NB4 (cell line): ENCODE data around the gene RFC3.

Experiments
- DNase-seq: peaks from one replicate; pipeline ENCODE4 v3.0.0; 2010; ENCODE audit warnings: low read depth
- H3K4me3 ChIP-seq: one replicate; pipeline ENCODE4 v1.5.1; 2011; ENCODE audit warnings: mild to moderate bottlenecking, low read depth, low read length, moderate library complexity
- CTCF ChIP-seq: IDR thresholded peaks from one replicate; pipeline ENCODE4 v1.5.1; 2012; ENCODE audit warnings: low read depth, low read length
- MYC ChIP-seq: IDR thresholded peaks from 2 replicates; pipeline ENCODE4 v1.6.1; 2011; ENCODE audit warnings: low read depth, low read length
- POLR2A ChIP-seq: IDR thresholded peaks from 2 replicates; pipeline ENCODE4 v1.6.1; 2011; ENCODE audit warnings: mild to moderate bottlenecking; ENCODE audit not compliant: insufficient read length; ENCODE audit errors: extremely low read depth
- TF ChIP-seq, protein P1 (sequence below): IDR thresholded peaks from 2 replicates; pipeline ENCODE4 v1.6.1; 2011; ENCODE audit warnings: low read depth, low read length

RFC3 gene

DNA sequence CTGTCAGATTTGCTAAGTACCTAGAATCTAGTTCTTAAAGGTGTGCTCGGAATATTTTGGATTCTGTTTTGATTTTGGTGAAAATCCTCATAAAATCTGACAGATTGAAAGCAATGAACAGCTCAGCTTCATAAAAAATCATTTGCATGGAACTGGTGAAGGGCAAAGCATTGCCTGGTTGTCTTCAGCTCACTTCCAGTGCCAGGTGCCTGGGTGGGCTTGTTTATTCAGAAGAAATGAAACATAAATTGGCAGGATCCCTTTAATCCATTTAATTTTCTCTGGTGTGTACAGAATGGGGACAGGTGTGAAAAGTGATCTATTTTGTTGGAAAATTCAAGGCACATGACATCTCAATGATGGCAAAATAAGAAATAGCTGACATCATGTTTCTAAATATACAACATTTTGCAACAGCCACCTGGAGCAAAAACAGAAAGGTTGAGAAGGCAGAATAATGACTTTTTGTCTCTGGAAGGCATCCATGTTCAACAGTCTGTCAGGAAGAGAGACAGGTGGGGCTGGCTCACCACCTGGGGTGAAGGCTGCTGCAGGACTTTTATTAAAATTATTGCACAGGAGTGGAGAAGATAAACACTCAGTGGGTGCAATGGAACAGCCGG lies 52.2 kb downstream of the RFC3 start:
- no peak overlapping the region for H3K4me3 ChIP-seq
- TF ChIP-seq POLR2A: no peak
- TF ChIP-seq, protein P1, sequence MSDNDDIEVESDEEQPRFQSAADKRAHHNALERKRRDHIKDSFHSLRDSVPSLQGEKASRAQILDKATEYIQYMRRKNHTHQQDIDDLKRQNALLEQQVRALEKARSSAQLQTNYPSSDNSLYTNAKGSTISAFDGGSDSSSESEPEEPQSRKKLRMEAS: no peak
- TF ChIP-seq MYC: no peak
- no peak for TF ChIP-seq CTCF
- DNase-seq: no peak

DNA sequence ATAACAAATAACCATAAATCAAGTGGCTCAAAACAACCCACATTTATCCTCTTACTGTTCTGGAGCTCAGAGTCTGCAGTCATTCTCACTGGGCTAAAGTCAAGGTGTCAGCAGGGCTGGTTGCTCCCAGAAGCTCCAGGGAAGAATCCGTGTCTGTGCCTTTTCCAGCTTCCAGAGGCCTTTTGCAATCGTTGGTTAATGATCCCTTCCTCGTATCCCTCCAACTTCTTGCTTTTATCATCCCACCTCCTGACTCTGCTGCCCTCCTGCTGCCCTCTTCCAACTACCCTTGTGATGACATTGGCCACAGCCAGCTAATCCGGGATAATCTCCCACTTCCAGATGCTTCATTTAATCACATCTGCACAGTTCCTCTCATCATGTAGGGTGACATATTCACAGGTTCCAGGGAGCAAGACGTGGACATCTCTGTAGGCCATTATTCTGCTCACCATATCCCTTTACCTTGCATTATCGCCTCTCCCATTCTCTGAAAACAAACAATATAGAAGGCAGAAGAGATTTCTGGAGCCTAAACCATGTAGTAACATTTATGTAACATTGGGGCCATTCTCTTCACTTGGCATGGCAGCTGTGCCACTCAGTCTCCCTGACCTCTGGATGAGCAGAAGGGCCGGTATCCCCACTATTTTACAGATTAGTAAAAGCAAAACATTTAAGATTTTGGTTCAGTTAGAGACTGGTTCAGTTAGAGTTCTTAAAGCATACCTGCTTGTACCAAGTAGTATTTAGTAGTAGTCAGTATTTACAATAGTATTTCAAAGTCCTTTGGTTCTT lies 53.5 kb downstream of the RFC3 start:
- H3K4me3 ChIP-seq: no peak overlapping the region

DNA sequence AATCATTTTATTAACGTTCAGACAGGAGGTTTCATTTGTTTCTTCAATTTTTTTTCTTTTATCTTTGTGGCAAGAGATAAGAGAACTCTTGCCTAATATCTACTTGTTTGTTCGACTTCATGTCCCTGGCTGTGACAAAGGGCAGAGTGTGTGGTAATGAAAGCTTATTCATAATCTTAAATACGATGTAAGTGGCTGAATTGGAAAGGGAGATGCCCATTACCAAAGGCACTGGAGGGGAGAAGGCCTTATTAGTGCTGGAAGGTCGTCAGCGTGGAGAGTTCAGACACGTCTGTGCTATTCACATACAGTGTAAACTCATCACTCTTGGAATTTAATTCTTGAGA lies 54.0 kb downstream of the RFC3 start:
- TF ChIP-seq CTCF (no peak), POLR2A (no peak), MYC (no peak)
- TF ChIP-seq, protein P1: no peak
- no peak for DNase-seq
- no peak overlapping the region for H3K4me3 ChIP-seq

More for the DNA sequence above, 53.5 kb downstream of the RFC3 start:
- no peak for DNase-seq
- TF ChIP-seq CTCF (no peak), POLR2A (no peak), MYC (no peak)
- TF ChIP-seq, protein P1: no peak

DNA sequence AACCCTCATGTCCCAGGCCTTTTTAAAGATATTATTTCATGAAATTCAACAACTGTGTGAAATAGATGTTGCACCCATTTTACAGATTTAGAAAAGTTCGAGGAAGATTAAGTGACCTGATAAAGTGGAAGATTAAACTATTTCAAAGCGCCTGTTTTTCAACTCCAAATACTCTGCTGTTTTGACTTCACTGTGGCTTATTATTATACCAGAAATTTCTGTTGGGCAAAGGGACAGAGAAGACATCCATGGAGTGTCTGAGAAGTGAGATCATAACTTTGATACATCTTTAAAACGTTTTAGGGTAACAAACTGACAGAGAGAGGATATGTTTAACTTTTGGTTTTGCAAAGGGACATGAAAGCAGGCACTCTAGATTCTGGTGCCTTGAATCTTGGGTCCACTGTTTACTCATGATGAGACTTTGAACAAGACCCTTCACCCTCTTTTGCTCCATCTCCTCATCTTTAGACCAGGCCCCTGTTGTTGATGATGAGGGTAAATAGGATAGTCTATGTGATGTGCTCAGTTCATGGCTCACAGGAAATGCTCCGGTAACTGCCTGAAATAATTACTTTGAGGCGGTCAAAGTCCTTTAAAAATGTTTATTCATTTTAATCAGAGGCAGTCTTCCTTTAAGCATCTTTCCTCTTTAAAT lies 55.4 kb downstream of the RFC3 start:
- no peak for TF ChIP-seq POLR2A
- TF ChIP-seq CTCF: no peak
- TF ChIP-seq, protein P1: no peak
- TF ChIP-seq MYC: no peak
- H3K4me3 ChIP-seq: no peak overlapping the region
- DNase-seq: no peak

- no peak overlapping the region for H3K4me3 ChIP-seq
- DNase-seq: no peak
- no peak for TF ChIP-seq CTCF
Observed at GRCh38 chr13:33874871-33875270, 56.9 kb downstream of the RFC3 start.
